Bronchial epithelial cell (primary cell): ENCODE measurements around the gene SVBP. TPM values are rescaled to one million over a fixed set of nuclear protein-coding genes. Genes with fewer than 3 reads are reported as not detected.
A peak's percentile ranks its signal among the peaks of the same experiment; 100 is the strongest.
"Not testable (repeated sequence)": the region's sequence is repeated elsewhere in the genome, so short reads cannot be mapped to it uniquely, and the experiment has no call there.

Experiments
- DNase-seq: peaks from one replicate; pipeline ENCODE4 v3.0.0-alpha.2; 2010; ENCODE audit warnings: low read depth
- FAIRE-seq: peaks from 2 replicates; lab custom pipeline; 2011; peaks lifted over from hg19 to GRCh38; lab: Jason Lieb, UNC
- H3K27me3 ChIP-seq: 2 replicates; pipeline ENCODE4 v1.5.1; 2011; ENCODE audit warnings: low read length; ENCODE audit not compliant: control insufficient read depth, insufficient read depth
- H3K36me3 ChIP-seq: 2 replicates; pipeline ENCODE4 v1.5.1; 2011; ENCODE audit warnings: low read length; ENCODE audit not compliant: control insufficient read depth, insufficient read depth
- H3K4me3 ChIP-seq: 2 replicates; pipeline ENCODE4 v1.5.1; 2011; ENCODE audit warnings: mild to moderate bottlenecking, low read depth, low read length, control low read depth
- CTCF ChIP-seq: IDR thresholded peaks from 2 replicates; pipeline ENCODE4 v1.5.1; 2011; ENCODE audit warnings: mild to moderate bottlenecking, moderate library complexity, low read length, control low read depth, inconsistent platforms; ENCODE audit not compliant: insufficient read depth, severe bottlenecking
- total RNA-seq: library from RNA; depleted of rRNA; stranded (reverse); fragments of >200 nt; gene quantifications from 2 replicates; pipeline ENCODE4 v1.2.1, GENCODE V29; 2014

Gene SVBP
- total RNA-seq, 1 donor from 2014 or later, result 18.2 TPM

- FAIRE-seq (no peak), DNase-seq (peak; percentile 28)
- Histone ChIP-seq H3K4me3 (peak overlapping the region; percentile 75), H3K27me3 (no peaks in the 10 kb centered on the region), H3K36me3 (peaks cover 1% of the 10 kb centered on the region)
- no peak for TF ChIP-seq CTCF
Measured at GRCh38 chr1:42815941-42816584, 1.1 kb downstream of the SVBP start.

- not testable (repeated sequence) for H3K4me3 ChIP-seq, FAIRE-seq, H3K27me3 ChIP-seq, DNase-seq, H3K36me3 ChIP-seq
Measured at GRCh38 chr1:42814815-42815214, 2.4 kb downstream of the SVBP start.

GRCh38 chr1:42807056-42807668 is 10.0 kb downstream of the SVBP start:
- Histone ChIP-seq H3K36me3 (no peaks in the 10 kb centered on the region), H3K4me3 (no peak overlapping the region), H3K27me3 (no peaks in the 10 kb centered on the region)
- no peak for DNase-seq
- no peak for TF ChIP-seq CTCF
- no peak for FAIRE-seq

GRCh38 chr1:42806593-42806992 is 10.6 kb downstream of the SVBP start:
- no peaks in the 10 kb centered on the region for H3K27me3 ChIP-seq
- H3K36me3 ChIP-seq, result no peaks in the 10 kb centered on the region
- DNase-seq (no peak), FAIRE-seq (no peak)
- no peak for TF ChIP-seq CTCF
- no peak overlapping the region for H3K4me3 ChIP-seq

GRCh38 chr1:42806171-42806570 is 11.0 kb downstream of the SVBP start:
- H3K36me3 ChIP-seq, result no peaks in the 10 kb centered on the region
- no peak for TF ChIP-seq CTCF
- H3K27me3 ChIP-seq, result no peaks in the 10 kb centered on the region
- no peak for DNase-seq
- FAIRE-seq, result no peak
- no peak overlapping the region for H3K4me3 ChIP-seq

GRCh38 chr1:42801832-42802473 is 15.2 kb downstream of the SVBP start:
- DNase-seq (no peak), FAIRE-seq (no peak)
- Histone ChIP-seq H3K27me3 (no peaks in the 10 kb centered on the region), H3K36me3 (no peaks in the 10 kb centered on the region), H3K4me3 (no peak overlapping the region)
- no peak for TF ChIP-seq CTCF
